NCI-H526 treated with DMSO at 0.1 percent for 48 hours (cell line): ENCODE data around the gene GRK5.

ENCODE experiments used
- DNase-seq: peaks from one replicate; lab custom pipeline; 2025; lab: John Stamatoyannopoulos, UW

The GRK5 gene

GRCh38 chr10:119364645-119365600 lies 157.6 kb downstream of the GRK5 start:
- no peak for DNase-seq

- no peak for DNase-seq
Measured at GRCh38 chr10:119365773-119366599, 158.6 kb downstream of the GRK5 start.

GRCh38 chr10:119367841-119368549 lies 160.6 kb downstream of the GRK5 start:
- DNase-seq, result no peak

- DNase-seq, result no peak
Measured at GRCh38 chr10:119368581-119368980, 161.2 kb downstream of the GRK5 start.

- no peak for DNase-seq
Measured at GRCh38 chr10:119368991-119369869, 161.9 kb downstream of the GRK5 start.

- DNase-seq, result no peak
Measured at GRCh38 chr10:119370111-119370741, 162.9 kb downstream of the GRK5 start.

GRCh38 chr10:119370972-119371703 lies 163.8 kb downstream of the GRK5 start:
- no peak for DNase-seq

- no peak for DNase-seq
Measured at GRCh38 chr10:119371704-119372663, 164.6 kb downstream of the GRK5 start.

GRCh38 chr10:119373294-119374102 lies 166.1 kb downstream of the GRK5 start:
- DNase-seq, result no peak

- no peak for DNase-seq
Measured at GRCh38 chr10:119374236-119374635, 166.9 kb downstream of the GRK5 start.

GRCh38 chr10:119375574-119376272 lies 168.4 kb downstream of the GRK5 start:
- no peak for DNase-seq

- DNase-seq, result no peak
Measured at GRCh38 chr10:119377451-119377957, 170.1 kb downstream of the GRK5 start.

- DNase-seq, result no peak
Measured at GRCh38 chr10:119377958-119378736, 170.8 kb downstream of the GRK5 start.

- DNase-seq, result no peak
Measured at GRCh38 chr10:119378737-119379067, 171.3 kb downstream of the GRK5 start.

GRCh38 chr10:119379466-119380071 lies 172.2 kb downstream of the GRK5 start:
- no peak for DNase-seq
